HCT116 (cell line): ENCODE measurements around the gene PFKM.

ENCODE experiments used
- EGR1 ChIP-seq: IDR thresholded peaks from 2 replicates; pipeline ENCODE4 v1.6.1; 2012; ENCODE audit warnings: low read depth
- POLR2A ChIP-seq: IDR thresholded peaks from 2 replicates; pipeline ENCODE4 v1.7.0; 2011; ENCODE audit warnings: borderline replicate concordance; ENCODE audit not compliant: insufficient read depth, insufficient read length; ENCODE audit errors: extremely low read depth
- TF ChIP-seq, protein P1 (sequence below), 3 experiments: fragments of 200-600 bp in 1 of 3; sonication (generic) in 1 of 3; IDR thresholded peaks in 2 of 3; conservative IDR thresholded peaks in 1 of 3; 2 replicates each; pipeline ENCODE4 v1.5.1; 2012 to 2017; ENCODE audit warnings: low read depth in 2 of 3, low read length in 2 of 3, antibody characterized with exemption in 1 of 3, borderline replicate concordance in 1 of 3, control low read depth in 1 of 3, mild to moderate bottlenecking in 1 of 3, mixed read lengths in 1 of 3, mixed run types in 1 of 3, moderate library complexity in 1 of 3; ENCODE audit not compliant: insufficient read depth in 1 of 3
- TF ChIP-seq, protein P2 (sequence below): IDR thresholded peaks from 2 replicates; pipeline ENCODE4 v1.6.1; 2012; ENCODE audit warnings: low read depth

DNA sequence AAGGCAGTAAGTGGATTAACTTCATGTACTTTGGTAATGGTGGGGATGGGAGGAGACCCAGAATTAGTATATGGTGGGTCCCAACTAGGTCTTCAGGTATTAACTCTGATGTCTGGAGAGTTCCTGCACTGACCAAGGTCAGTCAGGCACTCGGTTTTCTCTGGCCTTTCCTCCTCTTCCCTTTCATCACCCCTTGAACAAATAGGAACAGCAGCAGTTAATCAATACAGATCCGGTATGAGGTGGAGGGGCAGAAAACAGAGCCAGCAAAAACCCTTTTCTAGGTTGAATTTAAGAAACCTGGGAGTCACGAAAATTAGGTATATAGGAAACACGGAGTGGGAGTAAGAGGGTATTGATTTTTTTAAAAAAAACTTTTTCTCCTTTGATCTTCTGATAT lies 4.0 kb downstream of the PFKM start:
- TF ChIP-seq, protein P1, sequence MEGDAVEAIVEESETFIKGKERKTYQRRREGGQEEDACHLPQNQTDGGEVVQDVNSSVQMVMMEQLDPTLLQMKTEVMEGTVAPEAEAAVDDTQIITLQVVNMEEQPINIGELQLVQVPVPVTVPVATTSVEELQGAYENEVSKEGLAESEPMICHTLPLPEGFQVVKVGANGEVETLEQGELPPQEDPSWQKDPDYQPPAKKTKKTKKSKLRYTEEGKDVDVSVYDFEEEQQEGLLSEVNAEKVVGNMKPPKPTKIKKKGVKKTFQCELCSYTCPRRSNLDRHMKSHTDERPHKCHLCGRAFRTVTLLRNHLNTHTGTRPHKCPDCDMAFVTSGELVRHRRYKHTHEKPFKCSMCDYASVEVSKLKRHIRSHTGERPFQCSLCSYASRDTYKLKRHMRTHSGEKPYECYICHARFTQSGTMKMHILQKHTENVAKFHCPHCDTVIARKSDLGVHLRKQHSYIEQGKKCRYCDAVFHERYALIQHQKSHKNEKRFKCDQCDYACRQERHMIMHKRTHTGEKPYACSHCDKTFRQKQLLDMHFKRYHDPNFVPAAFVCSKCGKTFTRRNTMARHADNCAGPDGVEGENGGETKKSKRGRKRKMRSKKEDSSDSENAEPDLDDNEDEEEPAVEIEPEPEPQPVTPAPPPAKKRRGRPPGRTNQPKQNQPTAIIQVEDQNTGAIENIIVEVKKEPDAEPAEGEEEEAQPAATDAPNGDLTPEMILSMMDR (IDR thresholded peaks at IDR 0.05 in 2 of 3, conservative IDR thresholded peaks at IDR 0.05 in 1 of 3; ENCODE audit: borderline replicate concordance in 1 of 3, insufficient read depth in 1 of 3, low read depth in 2 of 3, low read length in 2 of 3), result no peak
- TF ChIP-seq POLR2A (no peak), EGR1 (no peak)
- TF ChIP-seq, protein P2, sequence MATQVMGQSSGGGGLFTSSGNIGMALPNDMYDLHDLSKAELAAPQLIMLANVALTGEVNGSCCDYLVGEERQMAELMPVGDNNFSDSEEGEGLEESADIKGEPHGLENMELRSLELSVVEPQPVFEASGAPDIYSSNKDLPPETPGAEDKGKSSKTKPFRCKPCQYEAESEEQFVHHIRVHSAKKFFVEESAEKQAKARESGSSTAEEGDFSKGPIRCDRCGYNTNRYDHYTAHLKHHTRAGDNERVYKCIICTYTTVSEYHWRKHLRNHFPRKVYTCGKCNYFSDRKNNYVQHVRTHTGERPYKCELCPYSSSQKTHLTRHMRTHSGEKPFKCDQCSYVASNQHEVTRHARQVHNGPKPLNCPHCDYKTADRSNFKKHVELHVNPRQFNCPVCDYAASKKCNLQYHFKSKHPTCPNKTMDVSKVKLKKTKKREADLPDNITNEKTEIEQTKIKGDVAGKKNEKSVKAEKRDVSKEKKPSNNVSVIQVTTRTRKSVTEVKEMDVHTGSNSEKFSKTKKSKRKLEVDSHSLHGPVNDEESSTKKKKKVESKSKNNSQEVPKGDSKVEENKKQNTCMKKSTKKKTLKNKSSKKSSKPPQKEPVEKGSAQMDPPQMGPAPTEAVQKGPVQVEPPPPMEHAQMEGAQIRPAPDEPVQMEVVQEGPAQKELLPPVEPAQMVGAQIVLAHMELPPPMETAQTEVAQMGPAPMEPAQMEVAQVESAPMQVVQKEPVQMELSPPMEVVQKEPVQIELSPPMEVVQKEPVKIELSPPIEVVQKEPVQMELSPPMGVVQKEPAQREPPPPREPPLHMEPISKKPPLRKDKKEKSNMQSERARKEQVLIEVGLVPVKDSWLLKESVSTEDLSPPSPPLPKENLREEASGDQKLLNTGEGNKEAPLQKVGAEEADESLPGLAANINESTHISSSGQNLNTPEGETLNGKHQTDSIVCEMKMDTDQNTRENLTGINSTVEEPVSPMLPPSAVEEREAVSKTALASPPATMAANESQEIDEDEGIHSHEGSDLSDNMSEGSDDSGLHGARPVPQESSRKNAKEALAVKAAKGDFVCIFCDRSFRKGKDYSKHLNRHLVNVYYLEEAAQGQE, result no peak
